ENCODE measurements around the gene NELL2. TPM values are rescaled to one million over a fixed set of nuclear protein-coding genes. Genes with fewer than 3 reads are reported as not detected.

NELL2 gene
- total and polyA plus RNA-seq, 9 of the 15 experiments (the other 6 are each of a cell fraction or from before 2014, with no cell fraction given): 0.32 to 1.1 (median 0.53) TPM

- TF ChIP-seq, protein P1, sequence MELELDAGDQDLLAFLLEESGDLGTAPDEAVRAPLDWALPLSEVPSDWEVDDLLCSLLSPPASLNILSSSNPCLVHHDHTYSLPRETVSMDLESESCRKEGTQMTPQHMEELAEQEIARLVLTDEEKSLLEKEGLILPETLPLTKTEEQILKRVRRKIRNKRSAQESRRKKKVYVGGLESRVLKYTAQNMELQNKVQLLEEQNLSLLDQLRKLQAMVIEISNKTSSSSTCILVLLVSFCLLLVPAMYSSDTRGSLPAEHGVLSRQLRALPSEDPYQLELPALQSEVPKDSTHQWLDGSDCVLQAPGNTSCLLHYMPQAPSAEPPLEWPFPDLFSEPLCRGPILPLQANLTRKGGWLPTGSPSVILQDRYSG (tag; conservative IDR thresholded peaks at IDR 0.05; ENCODE audit: low read depth): no peak
- TF ChIP-seq FOXP1 (CRISPR knock-in tag; IDR thresholded peaks at IDR 0.05) (no peak), ELF4 (CRISPR knock-in tag; IDR thresholded peaks at IDR 0.05) (no peak)
Measured at GRCh38 chr12:44465139-44465538, 411.0 kb downstream of the NELL2 start (continued).

- Histone ChIP-seq H3K4me3 (no peak overlapping the region), H3K9me3 (replicated peaks; ENCODE audit: control insufficient read depth, insufficient read depth, low read depth, low read length) (no peaks in the 10 kb centered on the region), H3K27ac (ENCODE audit: extremely low read depth, low read depth, low read length) (no peak overlapping the region), H3K27me3 (ENCODE audit: control insufficient read depth in 2 of 2, insufficient read depth in 2 of 2, low read length in 2 of 2) (no peaks in the 10 kb centered on the region), H3K4me1 (replicated peaks in 1 of 2; ENCODE audit: control insufficient read depth in 2 of 2, insufficient read depth in 2 of 2, low read length in 2 of 2) (no peaks in the 10 kb centered on the region), H3K9me1 (ENCODE audit: control insufficient read depth, insufficient read depth, low read length) (no peaks in the 10 kb centered on the region), H3K4me2 (ENCODE audit: insufficient read depth, low read length) (no peak overlapping the region), H3K9ac (ENCODE audit: insufficient read depth in 1 of 2, low read depth in 2 of 2, low read length in 2 of 2) (no peak overlapping the region), H3K36me3 (ENCODE audit: control insufficient read depth, insufficient read depth, low read length) (no peaks in the 10 kb centered on the region), H2AFZ (ENCODE audit: low read depth, low read length) (no peak overlapping the region), H3K79me2 (ENCODE audit: control insufficient read depth, insufficient read depth, low read length) (no peaks in the 10 kb centered on the region), H4K20me1 (replicated peaks; ENCODE audit: control insufficient read depth, insufficient read depth, low read length) (no peaks in the 10 kb centered on the region)
- POLR2A ChIA-PET: no interaction called here
- ATAC-seq (no peak), FAIRE-seq (no peak), DNase-seq (ENCODE audit: extremely low read depth in 1 of 4, low spot score in 3 of 4) (no peak)
- 8% methylated on average over 2 of the region's 2 CpGs for WGBS (ENCODE audit: insufficient coverage, low coverage, missing lambda C conversion rate)
- intact Hi-C loops (cut with micrococcal nuclease) (no loop called here), in situ Hi-C loops (cut with MboI) (no loop called here)
- BruUV-seq (replicated peaks): no TSS peak
- CTCF ChIA-PET (ENCODE audit: low intra/inter-chr PET ratio): no interaction called here
- TF ChIP-seq, protein P2, sequence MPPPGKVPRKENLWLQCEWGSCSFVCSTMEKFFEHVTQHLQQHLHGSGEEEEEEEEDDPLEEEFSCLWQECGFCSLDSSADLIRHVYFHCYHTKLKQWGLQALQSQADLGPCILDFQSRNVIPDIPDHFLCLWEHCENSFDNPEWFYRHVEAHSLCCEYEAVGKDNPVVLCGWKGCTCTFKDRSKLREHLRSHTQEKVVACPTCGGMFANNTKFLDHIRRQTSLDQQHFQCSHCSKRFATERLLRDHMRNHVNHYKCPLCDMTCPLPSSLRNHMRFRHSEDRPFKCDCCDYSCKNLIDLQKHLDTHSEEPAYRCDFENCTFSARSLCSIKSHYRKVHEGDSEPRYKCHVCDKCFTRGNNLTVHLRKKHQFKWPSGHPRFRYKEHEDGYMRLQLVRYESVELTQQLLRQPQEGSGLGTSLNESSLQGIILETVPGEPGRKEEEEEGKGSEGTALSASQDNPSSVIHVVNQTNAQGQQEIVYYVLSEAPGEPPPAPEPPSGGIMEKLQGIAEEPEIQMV (tag; conservative IDR thresholded peaks at IDR 0.05; ENCODE audit: low read depth): no peak
- TF ChIP-seq, protein P3, sequence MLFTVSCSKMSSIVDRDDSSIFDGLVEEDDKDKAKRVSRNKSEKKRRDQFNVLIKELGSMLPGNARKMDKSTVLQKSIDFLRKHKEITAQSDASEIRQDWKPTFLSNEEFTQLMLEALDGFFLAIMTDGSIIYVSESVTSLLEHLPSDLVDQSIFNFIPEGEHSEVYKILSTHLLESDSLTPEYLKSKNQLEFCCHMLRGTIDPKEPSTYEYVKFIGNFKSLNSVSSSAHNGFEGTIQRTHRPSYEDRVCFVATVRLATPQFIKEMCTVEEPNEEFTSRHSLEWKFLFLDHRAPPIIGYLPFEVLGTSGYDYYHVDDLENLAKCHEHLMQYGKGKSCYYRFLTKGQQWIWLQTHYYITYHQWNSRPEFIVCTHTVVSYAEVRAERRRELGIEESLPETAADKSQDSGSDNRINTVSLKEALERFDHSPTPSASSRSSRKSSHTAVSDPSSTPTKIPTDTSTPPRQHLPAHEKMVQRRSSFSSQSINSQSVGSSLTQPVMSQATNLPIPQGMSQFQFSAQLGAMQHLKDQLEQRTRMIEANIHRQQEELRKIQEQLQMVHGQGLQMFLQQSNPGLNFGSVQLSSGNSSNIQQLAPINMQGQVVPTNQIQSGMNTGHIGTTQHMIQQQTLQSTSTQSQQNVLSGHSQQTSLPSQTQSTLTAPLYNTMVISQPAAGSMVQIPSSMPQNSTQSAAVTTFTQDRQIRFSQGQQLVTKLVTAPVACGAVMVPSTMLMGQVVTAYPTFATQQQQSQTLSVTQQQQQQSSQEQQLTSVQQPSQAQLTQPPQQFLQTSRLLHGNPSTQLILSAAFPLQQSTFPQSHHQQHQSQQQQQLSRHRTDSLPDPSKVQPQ (CRISPR knock-in tag; IDR thresholded peaks at IDR 0.05; ENCODE audit: borderline replicate concordance): no peak
- TF ChIP-seq RBM34 (IDR thresholded peaks at IDR 0.05; ENCODE audit: borderline replicate concordance, insufficient read depth, low read length): no peak
- TF ChIP-seq TEAD2 (tag; IDR thresholded peaks at IDR 0.05): no peak
- no peak for TF ChIP-seq SMARCA4 (IDR thresholded peaks at IDR 0.05)
- no peak for TF ChIP-seq KDM2B (CRISPR knock-in tag; IDR thresholded peaks at IDR 0.05)
- TF ChIP-seq, protein P4, sequence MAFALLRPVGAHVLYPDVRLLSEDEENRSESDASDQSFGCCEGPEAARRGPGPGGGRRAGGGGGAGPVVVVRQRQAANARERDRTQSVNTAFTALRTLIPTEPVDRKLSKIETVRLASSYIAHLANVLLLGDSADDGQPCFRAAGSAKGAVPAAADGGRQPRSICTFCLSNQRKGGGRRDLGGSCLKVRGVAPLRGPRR (CRISPR knock-in tag; IDR thresholded peaks at IDR 0.05): no peak
- no peak for TF ChIP-seq CBX2 (IDR thresholded peaks at IDR 0.05; ENCODE audit: insufficient read depth, low read length, poor library complexity, severe bottlenecking)
- no peak for TF ChIP-seq SNAPC5 (CRISPR knock-in tag; IDR thresholded peaks at IDR 0.05)
- TF ChIP-seq, protein P5, sequence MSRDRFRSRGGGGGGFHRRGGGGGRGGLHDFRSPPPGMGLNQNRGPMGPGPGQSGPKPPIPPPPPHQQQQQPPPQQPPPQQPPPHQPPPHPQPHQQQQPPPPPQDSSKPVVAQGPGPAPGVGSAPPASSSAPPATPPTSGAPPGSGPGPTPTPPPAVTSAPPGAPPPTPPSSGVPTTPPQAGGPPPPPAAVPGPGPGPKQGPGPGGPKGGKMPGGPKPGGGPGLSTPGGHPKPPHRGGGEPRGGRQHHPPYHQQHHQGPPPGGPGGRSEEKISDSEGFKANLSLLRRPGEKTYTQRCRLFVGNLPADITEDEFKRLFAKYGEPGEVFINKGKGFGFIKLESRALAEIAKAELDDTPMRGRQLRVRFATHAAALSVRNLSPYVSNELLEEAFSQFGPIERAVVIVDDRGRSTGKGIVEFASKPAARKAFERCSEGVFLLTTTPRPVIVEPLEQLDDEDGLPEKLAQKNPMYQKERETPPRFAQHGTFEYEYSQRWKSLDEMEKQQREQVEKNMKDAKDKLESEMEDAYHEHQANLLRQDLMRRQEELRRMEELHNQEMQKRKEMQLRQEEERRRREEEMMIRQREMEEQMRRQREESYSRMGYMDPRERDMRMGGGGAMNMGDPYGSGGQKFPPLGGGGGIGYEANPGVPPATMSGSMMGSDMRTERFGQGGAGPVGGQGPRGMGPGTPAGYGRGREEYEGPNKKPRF (IDR thresholded peaks at IDR 0.05; ENCODE audit: low read depth, low read length): no peak
Measured at GRCh38 chr12:44464180-44464579, 411.9 kb downstream of the NELL2 start.

Measured in K562 (cell line).